Natural killer cell (primary cell): ENCODE results near the gene CEP83. TPM values are rescaled to one million over a fixed set of nuclear protein-coding genes. Genes with fewer than 3 reads are reported as not detected.

ENCODE experiments used
- ATAC-seq, 3 donors: fragments of 150-1000 bp in 2 of 3; fragments of 200-7000 bp in 1 of 3; cut with Tn5 transposase; 1 replicate in 1 of 3; 2 replicates in 2 of 3; pipeline ENCODE4 v1.10.0; 2021; ENCODE audit warnings: mild to moderate bottlenecking in 2 of 3, moderate library complexity in 2 of 3
- DNase-seq, 2 donors: peaks; one replicate each; pipeline versions ENCODE4 v3.0.0 to v3.0.0-alpha.2; 2013 to 2021; ENCODE audit warnings: mixed read lengths in 1 of 2
- H3K27ac ChIP-seq: one replicate; pipeline ENCODE4 v1.5.1; 2013; ENCODE audit warnings: mild to moderate bottlenecking, low read length
- H3K27me3 ChIP-seq: one replicate; pipeline ENCODE4 v1.6.1; 2013; ENCODE audit warnings: low read length; ENCODE audit not compliant: control insufficient read depth, insufficient read depth
- H3K36me3 ChIP-seq: one replicate; pipeline ENCODE4 v1.6.1; 2013; ENCODE audit warnings: low read length; ENCODE audit not compliant: control insufficient read depth, insufficient read depth
- H3K4me1 ChIP-seq: one replicate; pipeline ENCODE4 v1.6.1; 2013; ENCODE audit warnings: low read length; ENCODE audit not compliant: control insufficient read depth, insufficient read depth
- H3K4me3 ChIP-seq: one replicate; pipeline ENCODE4 v1.5.1; 2013; ENCODE audit warnings: low read length
- H3K9me3 ChIP-seq: one replicate; pipeline ENCODE4 v1.6.1; 2013; ENCODE audit warnings: low read length; ENCODE audit not compliant: control insufficient read depth, insufficient read depth
- H3K27ac Mint-ChIP-seq, 2 donors: one replicate each; pipeline ENCODE4 v1.8.0; 2022; ENCODE audit warnings: mild to moderate bottlenecking in 2 of 2, mixed read lengths in 2 of 2, moderate library complexity in 1 of 2
- H3K27me3 Mint-ChIP-seq, 2 donors: one replicate each; pipeline ENCODE4 v1.8.0; 2022; ENCODE audit warnings: low read depth in 2 of 2, mixed read lengths in 2 of 2
- H3K36me3 Mint-ChIP-seq: one replicate; pipeline ENCODE4 v1.8.0; 2022; ENCODE audit warnings: mixed read lengths
- H3K4me1 Mint-ChIP-seq, 2 donors: one replicate each; pipeline ENCODE4 v1.8.0; 2022; ENCODE audit warnings: mixed read lengths in 2 of 2
- H3K4me3 Mint-ChIP-seq: one replicate; pipeline ENCODE4 v1.8.0; 2022; ENCODE audit warnings: mild to moderate bottlenecking, moderate library complexity, mixed read lengths
- H3K9me3 Mint-ChIP-seq, 2 donors: one replicate each; pipeline ENCODE4 v1.8.0; 2022; ENCODE audit warnings: mixed read lengths in 2 of 2
- CTCF ChIP-seq: fragments of 200-600 bp; IDR thresholded peaks from one replicate; pipeline ENCODE4 v1.8.0; 2022; ENCODE audit warnings: antibody characterized with exemption
- WGBS: methylation state at CpG from one replicate; pipeline ENCODE4 v1.1.7; 2013; ENCODE audit warnings: missing lambda C conversion rate; ENCODE audit not compliant: insufficient coverage; 5-methylcytosine and 5-hydroxymethylcytosine counted together
- intact Hi-C: fragments of 100-400 bp; cut with micrococcal nuclease; formaldehyde crosslinking; loops from one replicate; pipeline ENCODE4 v1.14.2; 2022
- total RNA-seq, 4 donors: library from RNA; stranded (reverse); fragments of 120-200 nt in 1 of 4; gene quantifications; one replicate each; pipeline versions ENCODE4 v1.2.3 to v1.2.4, GENCODE V29; 2013 to 2022

The CEP83 gene
- total RNA-seq, 3 donors from 2014 or later (not counting 1 experiment from before 2014, with no cell fraction given) = 13.3 to 19.3 (median 15.2) TPM

DNA sequence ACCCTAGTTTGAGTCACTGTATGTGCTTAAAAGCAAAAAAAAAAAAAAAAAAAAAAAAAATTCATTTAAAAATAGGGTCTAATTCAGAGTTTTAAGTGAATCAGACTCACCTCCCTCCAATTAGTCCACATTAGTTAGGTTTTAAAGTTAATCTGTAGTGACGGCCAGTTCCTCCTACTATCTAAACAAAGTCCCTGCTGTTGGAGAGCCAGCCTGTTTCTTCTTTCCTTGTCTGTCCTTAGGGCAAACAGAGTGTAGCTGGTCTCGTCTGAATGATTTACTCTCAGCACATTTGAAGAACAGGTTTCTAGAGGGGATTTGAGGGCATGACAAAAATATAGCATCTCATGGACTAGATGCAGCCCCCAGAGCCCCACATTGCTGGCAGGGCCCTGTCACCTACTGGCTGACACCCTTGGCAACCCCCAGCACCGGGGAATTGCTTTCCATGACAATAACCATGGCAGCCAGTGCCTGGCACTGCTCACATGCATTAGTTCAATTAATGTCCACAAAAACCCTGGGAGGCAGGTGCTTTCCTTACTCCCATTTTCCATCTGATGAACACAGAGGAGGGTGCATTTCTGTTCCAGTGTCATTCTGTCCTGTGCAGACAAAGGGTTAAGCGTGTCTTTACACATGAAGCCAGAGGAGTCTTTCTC, 173.0 kb downstream of the CEP83 start:
- Mint-ChIP-seq H3K36me3 (no peaks in the 10 kb centered on the region), H3K4me1 (peaks cover 20 to 37% of the 10 kb centered on the region in 2 donors), H3K27ac (no peak overlapping the region), H3K4me3 (no peak overlapping the region), H3K9me3 (no peaks in the 10 kb centered on the region), H3K27me3 (no peaks in the 10 kb centered on the region)
- Histone ChIP-seq H3K4me3 (no peak overlapping the region), H3K4me1 (peaks cover 20% of the 10 kb centered on the region), H3K36me3 (peaks cover 28% of the 10 kb centered on the region), H3K9me3 (no peaks in the 10 kb centered on the region), H3K27me3 (no peaks in the 10 kb centered on the region), H3K27ac (no peak overlapping the region)
- 100% methylated on average over 4 of the region's 4 CpGs for WGBS
- intact Hi-C loops = no loop called here
- DNase-seq = no peak
- no peak for ATAC-seq
- TF ChIP-seq CTCF = no peak

DNA sequence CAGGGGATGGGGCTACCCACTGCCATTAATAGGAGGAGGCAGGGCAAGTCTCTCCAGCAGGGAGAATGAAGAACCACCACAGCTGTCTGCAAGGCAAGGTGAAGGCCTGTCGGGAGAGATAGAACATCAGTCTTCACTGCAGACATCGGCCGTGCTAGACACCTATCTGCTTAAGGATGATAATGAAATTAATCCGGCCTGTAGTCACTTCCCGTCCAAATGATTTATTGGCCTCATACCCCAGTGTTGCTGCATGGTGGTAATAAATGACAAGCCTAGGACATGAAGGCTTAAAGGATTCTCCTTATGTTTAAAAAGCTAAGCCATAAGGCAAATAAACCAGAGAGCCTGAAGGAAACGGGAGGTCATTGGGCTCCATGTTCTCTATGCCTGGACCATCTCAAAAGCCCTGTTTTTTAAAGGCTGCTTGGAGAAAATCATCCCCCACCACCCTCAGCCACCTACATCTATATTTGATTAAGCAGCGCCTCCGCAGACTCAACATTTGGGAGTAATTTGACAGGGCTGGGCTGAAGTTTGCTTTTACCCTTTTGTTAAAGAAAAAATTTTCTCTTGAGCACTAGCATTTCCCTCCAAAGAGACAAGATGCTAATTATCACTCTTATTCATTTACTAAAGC, 173.6 kb downstream of the CEP83 start:
- 95% methylated on average over 6 of the region's 8 CpGs for WGBS
- H3K4me3 Mint-ChIP-seq = no peak overlapping the region

GRCh38 chr12:94284859-94285258, 174.8 kb downstream of the CEP83 start:
- 89% methylated on average over 2 of the region's 2 CpGs for WGBS
- Histone ChIP-seq H3K9me3 (no peaks in the 10 kb centered on the region), H3K4me3 (no peak overlapping the region), H3K27ac (no peak overlapping the region), H3K36me3 (peaks cover 28% of the 10 kb centered on the region), H3K4me1 (peaks cover 20% of the 10 kb centered on the region), H3K27me3 (no peaks in the 10 kb centered on the region)
- Mint-ChIP-seq H3K4me1 (peaks cover 22 to 38% of the 10 kb centered on the region in 2 donors), H3K27me3 (no peaks in the 10 kb centered on the region), H3K36me3 (no peaks in the 10 kb centered on the region), H3K9me3 (no peaks in the 10 kb centered on the region), H3K4me3 (no peak overlapping the region), H3K27ac (no peak overlapping the region)
- TF ChIP-seq CTCF = no peak
- ATAC-seq = no peak
- DNase-seq = no peak
- intact Hi-C loops = no loop called here

More for the DNA sequence above, 173.6 kb downstream of the CEP83 start:
- Mint-ChIP-seq H3K27ac (peak overlapping the region in 1 of 2 donors; percentile 29), H3K9me3 (no peaks in the 10 kb centered on the region), H3K4me1 (peaks cover 22 to 35% of the 10 kb centered on the region in 2 donors), H3K36me3 (no peaks in the 10 kb centered on the region), H3K27me3 (no peaks in the 10 kb centered on the region)
- Histone ChIP-seq H3K27ac (no peak overlapping the region), H3K36me3 (peaks cover 28% of the 10 kb centered on the region), H3K9me3 (no peaks in the 10 kb centered on the region), H3K4me3 (no peak overlapping the region), H3K27me3 (no peaks in the 10 kb centered on the region), H3K4me1 (peaks cover 20% of the 10 kb centered on the region)
- intact Hi-C loops = no loop called here
- ATAC-seq = no peak
- DNase-seq = no peak
- TF ChIP-seq CTCF = no peak
